HCT116 (cell line): ENCODE measurements around the gene RNF144B. TPM values are rescaled to one million over a fixed set of nuclear protein-coding genes. Genes with fewer than 3 reads are reported as not detected.

Experiments used
- ATAC-seq: fragments of 200-7000 bp; cut with Tn5 transposase; 2 replicates; pipeline ENCODE4 v1.9.1; 2020; ENCODE audit warnings: mild to moderate bottlenecking, moderate library complexity
- BruUV-seq: library from RNA; stranded (reverse); fragments of 400-500 nt; replicated peaks from 2 replicates; lab custom pipeline; 2021; lab: Mats Ljungman, UMichigan
- CTCF ChIA-PET: fragments of 300-600 bp; sonication (Branson Sonifier 250); formaldehyde crosslinking; loops from one replicate; lab custom pipeline; 2021; ENCODE audit warnings: antibody characterized with exemption; lab: Charles Lee
- POLR2A ChIA-PET: fragments of 300-600, 350-600 bp; sonication (Branson Sonifier 250); formaldehyde crosslinking; loops from one replicate; lab custom pipeline; 2021; ENCODE audit warnings: antibody characterized with exemption; lab: Charles Lee
- RAD21 ChIA-PET, 2 experiments: fragments of 300-600 bp; sonication (Branson Sonifier 250); formaldehyde crosslinking; loops; one replicate each; lab custom pipeline; 2023; ENCODE audit warnings: low total read pairs in 2 of 2; ENCODE audit not compliant: uncharacterized antibody in 2 of 2, unreplicated experiment in 2 of 2, low non-redundant PET in 1 of 2; lab: Charles Lee
- DNase-seq: peaks from one replicate; pipeline ENCODE4 v3.0.0-alpha.2; 2010; ENCODE audit warnings: low read depth, low spot score
- H2AFZ ChIP-seq: fragments of 200-600 bp; shearing (Covaris generic), sonication (generic); 2 replicates; pipeline ENCODE4 v1.6.1; 2017; ENCODE audit warnings: low read depth, mixed run types, mixed read lengths, antibody characterized with exemption, low read length; ENCODE audit not compliant: poor library complexity, severe bottlenecking
- H3K27ac ChIP-seq: 2 replicates; pipeline ENCODE4 v1.5.1; 2012; ENCODE audit warnings: low read depth, low read length
- H3K27me3 ChIP-seq: fragments of 200-600 bp; sonication (generic); 2 replicates; pipeline ENCODE4 v1.6.1; 2016; ENCODE audit warnings: mixed run types, low read length, mixed read lengths; ENCODE audit not compliant: insufficient read depth
- H3K36me3 ChIP-seq, 2 experiments: fragments of 200-500 bp in 1 of 2; fragments of 200-600 bp in 1 of 2; sonication (Bioruptor generic) in 1 of 2; sonication (generic) in 1 of 2; 2 replicates each; pipeline versions ENCODE4 v1.5.1 to v1.6.1; 2014 to 2016; ENCODE audit warnings: low read length in 2 of 2, inconsistent platforms in 1 of 2, mixed read lengths in 1 of 2, mixed run types in 1 of 2; ENCODE audit not compliant: insufficient read depth in 2 of 2, control insufficient read depth in 1 of 2
- H3K4me1 ChIP-seq, 2 experiments: fragments of 200-600 bp in 1 of 2; sonication (generic) in 1 of 2; 2 replicates each; pipeline versions ENCODE4 v1.5.1 to v1.6.1; 2012 to 2017; ENCODE audit warnings: low read length in 2 of 2, inconsistent platforms in 1 of 2, mild to moderate bottlenecking in 1 of 2, mixed read lengths in 1 of 2, mixed run types in 1 of 2, moderate library complexity in 1 of 2; ENCODE audit not compliant: insufficient read depth in 2 of 2, control insufficient read depth in 1 of 2
- H3K4me2 ChIP-seq: fragments of 200-600 bp; sonication (generic); 2 replicates; pipeline ENCODE4 v1.6.1; 2017; ENCODE audit warnings: mixed run types, low read length, mixed read lengths
- H3K4me3 ChIP-seq, 2 experiments: fragments of 200-600 bp in 1 of 2; sonication (generic) in 1 of 2; replicated peaks in 1 of 2; 2 replicates each; pipeline ENCODE4 v1.5.1; 2011 to 2016; ENCODE audit warnings: low read length in 2 of 2, control low read depth in 1 of 2, low read depth in 1 of 2, mild to moderate bottlenecking in 1 of 2, mixed read lengths in 1 of 2, mixed run types in 1 of 2
- H3K79me2 ChIP-seq: fragments of 200-600 bp; sonication (generic); 2 replicates; pipeline ENCODE4 v1.6.1; 2017; ENCODE audit warnings: mild to moderate bottlenecking, mixed run types, low read length, moderate library complexity, mixed read lengths; ENCODE audit not compliant: insufficient read depth
- H3K9ac ChIP-seq: fragments of 200-600 bp; sonication (generic); 2 replicates; pipeline ENCODE4 v1.6.1; 2016; ENCODE audit warnings: low read length, mixed read lengths
- H3K9me2 ChIP-seq: fragments of 200-600 bp; sonication (generic), shearing (Covaris generic); 2 replicates; pipeline ENCODE4 v1.6.1; 2017; ENCODE audit warnings: mixed run types, mild to moderate bottlenecking, moderate library complexity; ENCODE audit not compliant: insufficient read depth
- H3K9me3 ChIP-seq, 2 experiments: fragments of 200-500 bp in 1 of 2; fragments of 200-600 bp in 1 of 2; sonication (Bioruptor generic) in 1 of 2; sonication (generic) in 1 of 2; 2 replicates each; pipeline ENCODE4 v1.6.1; 2014 to 2017; ENCODE audit warnings: low read length in 2 of 2, mixed read lengths in 2 of 2, inconsistent platforms in 1 of 2, low read depth in 1 of 2, mild to moderate bottlenecking in 1 of 2, mixed run types in 1 of 2, moderate library complexity in 1 of 2; ENCODE audit not compliant: control insufficient read depth in 1 of 2, insufficient read depth in 1 of 2
- H4K20me1 ChIP-seq: fragments of 200-600 bp; sonication (generic), shearing (Covaris generic); 2 replicates; pipeline ENCODE4 v1.6.1; 2017; ENCODE audit warnings: mixed run types, mild to moderate bottlenecking, moderate library complexity; ENCODE audit not compliant: insufficient read depth
- CBX3 ChIP-seq: IDR thresholded peaks from 2 replicates; pipeline ENCODE4 v1.6.1; 2012; ENCODE audit warnings: low read depth
- EZH2phosphoT487 ChIP-seq: fragments of 200-600 bp; IDR thresholded peaks from 2 replicates; pipeline ENCODE4 v1.6.1; 2018; ENCODE audit warnings: antibody characterized with exemption, borderline replicate concordance
- POLR2AphosphoS5 ChIP-seq: IDR thresholded peaks from 2 replicates; pipeline ENCODE4 v1.6.1; 2011; ENCODE audit warnings: mild to moderate bottlenecking, low read depth, low read length, moderate library complexity
- REST ChIP-seq: IDR thresholded peaks from 2 replicates; pipeline ENCODE4 v1.6.1; 2012; ENCODE audit warnings: low read depth
- SRF ChIP-seq: IDR thresholded peaks from 2 replicates; pipeline ENCODE4 v1.6.1; 2012; ENCODE audit warnings: low read depth
- ZNF274 ChIP-seq: fragments of 200-500 bp; sonication (Bioruptor generic); IDR thresholded peaks from 2 replicates; pipeline ENCODE4 v1.6.1; 2014; ENCODE audit warnings: mild to moderate bottlenecking, low read depth, low read length, inconsistent platforms
- intact Hi-C: fragments of 100-400 bp; cut with micrococcal nuclease; formaldehyde crosslinking; loops from 2 replicates; pipeline ENCODE4 v1.10.0; 2022
- total RNA-seq: library from RNA; stranded (reverse); gene quantifications from one replicate; pipeline ENCODE4 v1.2.1, GENCODE V29; 2021; ENCODE audit not compliant: unreplicated experiment

Gene RNF144B
- total RNA-seq, 1 experiment from 2014 or later = 2.1 TPM

- no peak for TF ChIP-seq REST
- no peak for TF ChIP-seq POLR2AphosphoS5
- TF ChIP-seq EZH2phosphoT487 = no peak
Measured at GRCh38 chr6:18444111-18444510, 57.0 kb downstream of the RNF144B start (continued).

- no peaks in the 10 kb centered on the region for H3K36me3 ChIP-seq
- ChIA-PET POLR2A (no interaction called here), RAD21 (no interaction called here), CTCF (no interaction called here)
- H3K27ac ChIP-seq = no peak overlapping the region
- H3K9me2 ChIP-seq = no peaks in the 10 kb centered on the region
- H3K4me3 ChIP-seq = no peak overlapping the region
- no peak overlapping the region for H3K9ac ChIP-seq
- H4K20me1 ChIP-seq = no peaks in the 10 kb centered on the region
- DNase-seq (no peak), ATAC-seq (no peak)
- TF ChIP-seq CBX3 (no peak), SRF (no peak), ZNF274 (no peak)
- no peak overlapping the region for H3K4me2 ChIP-seq
- H3K79me2 ChIP-seq = no peaks in the 10 kb centered on the region
- H3K4me1 ChIP-seq = no peaks in the 10 kb centered on the region
- intact Hi-C loops = no loop called here
- BruUV-seq = no TSS peak
- H3K9me3 ChIP-seq = no peaks in the 10 kb centered on the region
- H2AFZ ChIP-seq = no peak overlapping the region
- 0 out of 2 replicates have a peak, but pooled peaks cover 8% of the 10 kb centered on the region for H3K27me3 ChIP-seq
Measured at GRCh38 chr6:18445228-18445627, 58.1 kb downstream of the RNF144B start.
